H4 (cell line): ENCODE results near the gene ANLN. TPM values are rescaled to one million over a fixed set of nuclear protein-coding genes. Genes with fewer than 3 reads are reported as not detected.
"Not testable (repeated sequence)": the region's sequence is repeated elsewhere in the genome, so short reads cannot be mapped to it uniquely, and the experiment has no call there.

Experiments
- DNase-seq: peaks from one replicate; pipeline ENCODE4 v3.0.0-alpha.2; 2015; ENCODE audit warnings: low spot score
- total RNA-seq: library from RNA; depleted of rRNA; stranded (reverse); fragments of >200 nt; shearing (Covaris generic); gene quantifications from 2 replicates; pipeline ENCODE4 v1.2.3, GENCODE V29; 2014

The ANLN gene
- total RNA-seq, 1 experiment from 2014 or later, result 151 TPM

GRCh38 chr7:36466001-36466400, 76.3 kb downstream of the ANLN start:
- DNase-seq, result not testable (repeated sequence)

DNA sequence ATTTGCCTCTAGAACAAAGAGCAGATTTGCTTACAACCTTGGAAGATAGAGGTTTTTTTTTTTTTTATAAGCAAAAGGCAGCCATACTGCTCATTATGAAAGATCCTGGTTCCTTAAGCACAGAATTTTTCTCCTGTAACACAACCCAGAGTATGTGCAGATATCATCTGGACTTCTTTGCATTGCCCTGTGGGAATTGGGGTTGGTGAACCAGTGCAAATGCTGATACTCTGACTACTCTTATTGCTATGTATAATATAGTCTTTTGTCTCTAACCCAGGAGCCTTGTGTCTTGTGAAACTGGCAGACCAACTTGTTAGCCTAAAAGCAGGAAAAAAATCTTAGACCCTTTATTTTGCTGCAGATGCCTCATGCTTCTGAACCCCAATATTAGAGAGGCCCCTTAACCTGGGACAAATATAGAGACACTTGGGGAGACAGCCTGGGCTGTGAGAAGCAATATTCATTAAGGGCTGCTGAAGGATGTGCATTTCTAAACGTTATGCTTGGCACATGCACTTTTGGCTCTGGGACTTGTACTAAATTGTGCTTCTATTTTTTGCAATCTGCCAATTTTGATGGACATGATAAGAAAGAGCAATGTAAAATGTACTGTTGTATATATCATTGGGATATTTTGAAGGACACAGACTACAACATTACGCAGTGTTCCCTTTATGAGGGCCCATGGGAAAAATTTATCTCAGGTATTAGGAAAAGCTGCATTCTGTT, 78.9 kb downstream of the ANLN start:
- DNase-seq, result no peak

DNA sequence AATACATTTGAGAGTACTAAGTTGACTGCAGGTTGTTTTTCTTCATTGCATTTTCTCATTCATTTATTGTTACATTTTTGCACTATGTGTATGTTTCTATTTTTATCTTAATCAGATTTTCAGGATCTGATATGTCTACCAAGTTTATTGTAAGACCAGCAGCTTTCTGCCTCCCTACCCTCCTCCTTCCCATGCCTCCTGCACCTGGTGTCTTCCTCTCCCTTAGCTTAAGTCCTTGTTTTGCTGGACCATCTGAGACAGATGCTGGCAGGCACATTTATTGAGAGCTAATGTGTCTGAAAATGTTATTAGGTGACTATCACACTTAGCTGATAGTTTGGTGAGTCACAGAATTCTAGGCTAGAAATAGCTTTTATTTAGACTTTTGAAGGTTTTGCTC, 79.6 kb downstream of the ANLN start:
- no peak for DNase-seq

- DNase-seq, result no peak
Observed at GRCh38 chr7:36472141-36472729, 82.6 kb downstream of the ANLN start.

DNA sequence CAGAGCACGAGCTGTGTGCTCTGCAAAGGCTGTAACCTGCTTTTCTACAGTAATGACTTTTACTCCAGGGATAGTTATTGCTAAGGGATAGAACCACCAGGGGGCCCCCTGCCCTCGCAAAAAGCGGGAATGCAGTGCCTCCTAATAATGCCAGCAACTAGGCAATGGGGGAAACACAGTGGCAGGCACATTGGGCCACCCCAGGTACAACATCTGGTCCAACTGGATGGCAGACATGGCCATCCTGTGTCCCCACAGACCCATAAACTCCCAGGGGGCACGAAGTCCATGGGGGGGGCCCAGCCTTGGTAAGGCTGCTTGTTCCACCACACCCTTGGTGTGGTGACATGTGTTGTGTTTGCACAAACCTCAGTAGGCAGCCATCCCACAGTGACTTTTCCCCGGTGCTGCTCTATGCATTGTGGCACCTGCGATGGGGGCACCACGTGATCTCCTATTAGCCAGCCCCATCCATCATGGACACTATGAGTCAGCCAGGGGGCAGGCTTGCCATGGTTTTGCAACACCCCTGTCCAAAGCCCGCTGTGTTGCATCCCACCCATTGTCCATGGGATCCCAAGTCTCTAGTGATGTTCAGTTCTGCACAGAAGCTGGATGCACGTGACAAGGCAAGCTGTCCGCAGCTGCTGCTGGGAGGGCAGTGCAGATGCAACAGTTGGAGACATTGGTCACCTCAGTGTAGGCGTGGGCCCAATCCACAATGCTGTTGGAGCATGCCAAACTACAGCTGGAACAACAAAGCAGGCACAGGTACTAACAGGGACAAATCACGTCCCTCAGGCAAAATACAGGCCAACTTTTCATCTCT, 84.0 kb downstream of the ANLN start:
- peak; percentile 82 for DNase-seq

DNA sequence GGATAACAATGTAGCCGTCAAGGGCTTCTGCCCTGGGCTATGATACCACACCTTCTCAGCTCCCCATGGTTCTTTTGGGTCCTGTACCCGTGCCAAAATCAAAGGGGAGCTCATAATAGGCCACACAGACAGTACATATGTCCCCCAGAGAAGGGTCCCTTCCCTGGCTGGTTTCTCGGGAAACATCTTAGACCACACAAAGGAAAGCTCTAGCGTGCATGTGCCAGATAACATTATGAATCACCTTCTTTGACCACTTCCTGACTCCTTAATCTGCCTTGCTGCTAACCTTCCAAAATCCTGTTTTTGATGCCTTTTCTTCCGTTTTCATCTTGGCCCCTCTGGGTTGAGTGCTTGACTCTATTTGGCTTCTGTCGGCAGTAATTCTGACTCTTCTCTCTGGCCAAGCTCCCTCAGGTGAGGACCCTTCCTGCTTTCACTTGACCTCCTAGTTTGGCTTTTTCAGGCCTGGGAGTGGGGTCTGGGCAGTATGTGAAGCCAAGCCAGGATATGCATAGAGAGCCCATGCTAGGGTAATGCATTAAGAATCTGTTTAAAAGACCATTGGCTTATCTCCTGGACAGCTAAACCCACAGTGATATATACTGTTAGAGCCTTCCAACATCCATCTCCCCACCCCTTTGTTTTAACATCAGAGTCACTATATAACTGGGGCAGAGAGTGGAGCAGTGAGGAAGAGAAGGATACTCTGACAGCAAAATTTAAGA, 84.8 kb downstream of the ANLN start:
- peak; percentile 82 for DNase-seq

DNA sequence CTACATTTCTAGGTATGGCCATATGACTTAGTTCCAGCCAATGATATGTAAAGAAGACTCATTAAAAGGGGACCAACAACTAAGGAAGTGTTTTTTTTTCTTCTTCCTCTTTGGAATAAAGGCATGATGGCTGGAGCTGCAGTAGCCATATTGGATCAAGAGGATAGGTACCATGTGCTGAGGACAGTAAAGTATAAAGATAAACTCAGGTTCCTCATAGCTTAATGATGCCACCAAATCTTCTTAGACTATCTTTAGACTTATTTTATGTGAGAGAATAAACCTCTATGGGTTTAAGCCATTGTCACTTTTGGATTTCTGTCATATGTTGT, 85.3 kb downstream of the ANLN start:
- DNase-seq, result no peak

GRCh38 chr7:36475381-36475780, 85.7 kb downstream of the ANLN start:
- no peak for DNase-seq

DNA sequence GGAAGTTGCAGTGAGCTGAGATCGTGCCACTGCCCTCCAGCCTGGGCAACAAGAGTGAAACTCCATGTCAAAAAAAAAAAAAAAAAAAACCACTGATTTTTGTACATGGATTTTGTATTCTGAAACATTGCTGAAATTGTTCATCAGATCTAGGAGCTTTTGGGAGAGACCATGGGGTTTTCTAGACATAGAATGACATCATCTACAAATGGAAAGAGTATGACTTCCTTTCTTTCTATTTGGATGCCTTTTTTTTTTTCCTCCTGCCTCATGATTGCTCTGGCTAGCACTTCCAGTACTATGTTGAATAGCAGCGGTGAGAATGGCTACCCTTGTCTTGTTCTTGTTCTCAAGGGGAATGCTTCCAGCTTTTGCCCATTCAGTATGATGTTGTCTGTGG, 89.1 kb downstream of the ANLN start:
- DNase-seq, result no peak

DNA sequence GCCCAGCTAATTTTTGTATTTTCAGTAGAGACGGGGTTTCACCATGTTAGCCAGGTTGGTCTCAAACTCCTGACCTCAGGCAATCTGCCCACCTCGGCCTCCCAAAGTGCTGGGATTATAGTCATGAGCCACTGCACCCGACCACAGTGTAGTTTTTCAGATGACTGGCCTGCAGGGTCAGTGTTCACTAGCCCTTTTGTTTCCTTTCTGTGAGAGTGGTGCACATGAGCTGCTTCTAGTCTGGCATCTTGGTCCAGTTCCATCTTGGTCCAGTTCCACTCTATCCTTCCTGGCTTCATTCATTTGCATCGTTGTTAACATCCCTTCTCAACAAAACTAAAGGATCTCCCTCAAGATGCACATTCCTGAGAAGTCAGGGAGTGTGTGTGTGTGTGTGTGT, 94.2 kb downstream of the ANLN start:
- not testable (repeated sequence) for DNase-seq

DNA sequence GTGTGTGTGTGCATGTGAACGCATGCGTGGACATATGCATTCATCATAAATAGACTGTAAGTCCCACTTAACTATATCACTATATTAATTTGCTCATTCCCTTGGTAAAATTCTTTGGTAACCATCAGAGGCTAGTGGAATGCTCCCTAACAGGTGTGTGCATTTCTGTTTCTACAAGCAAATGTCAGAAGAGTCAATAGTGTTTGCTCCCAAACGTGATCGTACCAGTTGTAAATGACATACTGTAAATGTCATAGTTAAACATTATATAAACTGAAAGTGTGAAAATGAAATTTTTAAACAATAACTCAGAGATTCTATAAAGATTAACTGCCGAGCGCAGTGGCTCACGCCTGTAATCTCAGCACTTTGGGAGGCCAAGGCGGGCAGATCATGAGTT, 94.6 kb downstream of the ANLN start:
- DNase-seq, result no peak

DNA sequence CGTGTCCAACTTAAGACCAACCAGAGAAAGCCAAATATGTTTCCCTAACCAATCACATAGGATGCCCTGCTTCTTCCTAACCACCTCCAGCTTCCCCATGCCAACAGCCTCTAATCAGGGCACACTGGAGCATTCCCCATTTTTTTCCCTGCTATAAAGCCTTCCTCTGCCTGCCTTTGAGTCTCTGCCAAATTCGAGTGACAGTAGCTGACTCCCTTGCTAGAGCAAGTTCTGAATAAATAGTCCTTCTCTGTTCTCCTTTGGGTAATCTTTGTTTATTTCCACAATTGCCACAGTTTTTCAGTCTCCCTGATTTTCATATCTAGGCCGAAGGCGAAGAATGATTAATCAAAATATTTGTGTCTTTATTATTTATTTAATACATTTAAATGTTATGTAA, 96.7 kb downstream of the ANLN start:
- no peak for DNase-seq

GRCh38 chr7:36487756-36488336, 98.2 kb downstream of the ANLN start:
- peak; percentile 85 for DNase-seq

GRCh38 chr7:36488672-36489071, 99.0 kb downstream of the ANLN start:
- DNase-seq, result not testable (repeated sequence)

DNA sequence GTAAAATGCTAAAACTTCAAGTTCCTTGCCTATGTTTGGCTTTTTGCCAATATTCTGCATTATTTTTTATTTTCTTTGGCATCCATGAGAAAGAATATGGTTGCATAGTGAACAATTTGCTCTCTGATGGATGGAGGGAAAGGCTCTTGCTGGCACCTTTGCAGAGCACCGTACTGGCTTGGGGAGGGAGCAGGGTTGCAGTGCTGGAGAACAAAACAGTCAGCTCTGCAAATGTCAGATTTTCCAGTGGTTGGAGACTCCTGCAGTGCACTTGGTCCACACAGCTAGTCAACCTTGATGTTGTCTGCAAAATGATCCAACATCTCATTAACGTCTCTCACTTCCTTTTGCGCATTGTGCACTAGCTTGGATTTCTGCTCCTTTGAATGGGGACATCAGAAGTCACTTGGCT, 100.8 kb downstream of the ANLN start:
- DNase-seq, result no peak

GRCh38 chr7:36491317-36491716, 101.7 kb downstream of the ANLN start:
- no peak for DNase-seq

DNA sequence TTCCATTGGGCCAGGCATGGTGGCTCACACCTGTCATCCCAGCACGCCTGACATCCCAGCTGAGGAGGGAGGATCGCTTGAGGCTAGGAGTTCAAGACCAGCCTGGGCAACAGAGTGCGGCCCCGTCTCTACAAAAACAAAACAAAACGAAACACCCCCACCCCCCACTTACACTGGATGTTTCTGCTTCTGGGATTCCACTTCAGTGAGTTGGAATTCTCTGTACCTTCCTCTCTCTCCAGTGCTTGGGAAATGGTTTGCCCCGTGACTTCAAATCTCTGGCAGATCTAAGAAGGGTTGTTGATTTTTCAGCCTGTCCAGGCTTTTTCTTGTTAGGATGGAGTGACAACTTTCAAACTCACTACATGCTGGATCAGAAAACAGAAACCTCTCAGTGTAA, 106.9 kb downstream of the ANLN start:
- no peak for DNase-seq

DNA sequence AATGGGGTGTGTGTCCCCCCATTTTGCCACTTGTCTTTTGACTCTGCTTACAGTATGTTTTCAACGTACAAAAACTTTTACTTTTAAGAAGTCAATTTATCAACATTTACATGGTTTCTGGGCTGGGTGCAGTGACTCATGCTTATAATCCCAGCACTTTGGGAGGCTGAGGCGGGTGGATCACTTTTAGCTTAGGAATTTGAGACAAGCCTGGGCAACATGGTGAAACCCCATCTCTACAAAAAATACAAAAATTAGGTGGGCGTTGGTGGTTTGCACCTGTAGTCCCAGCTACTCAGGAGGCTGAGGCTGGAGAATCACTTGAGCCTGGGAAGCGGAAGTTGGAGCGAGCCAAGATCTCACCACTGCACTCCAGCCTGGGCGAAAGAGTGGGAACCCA, 107.5 kb downstream of the ANLN start:
- DNase-seq, result not testable (repeated sequence)

DNA sequence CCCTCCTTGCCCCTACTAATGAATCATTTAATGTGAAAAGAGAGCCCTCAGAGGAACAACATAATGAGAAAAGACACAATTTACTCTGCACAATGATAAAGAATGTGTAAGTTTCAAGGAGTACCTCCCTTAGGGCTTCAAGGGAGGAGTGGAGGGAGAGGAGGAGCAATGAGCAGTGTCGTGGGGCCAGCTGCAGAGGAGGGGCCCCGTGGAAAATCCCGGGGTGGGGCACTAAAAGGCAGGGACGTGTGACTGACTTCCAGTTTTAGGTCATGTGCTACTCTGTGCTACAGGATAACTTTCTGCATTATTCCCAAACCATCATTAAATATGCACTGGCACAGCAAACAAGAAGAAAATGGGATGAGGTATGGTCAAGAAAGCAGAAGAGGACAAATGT, 108.1 kb downstream of the ANLN start:
- DNase-seq, result no peak
